Stimulated activated CD8-positive, alpha-beta memory T cell treated with anti-CD3 and anti-CD28 coated beads, Interleukin-15, amount 100 ng/mL, for 1 hour (primary cell): Measurements from ENCODE around the gene DOK3.
"Not testable (repeated sequence)": the region's sequence is repeated elsewhere in the genome, so short reads cannot be mapped to it uniquely, and the experiment has no call there.

Experiments
- DNase-seq: peaks from one replicate; pipeline ENCODE4 v3.0.0-alpha.2; 2020; ENCODE audit warnings: low read depth

Gene DOK3

GRCh38 chr5:177534433-177534832, 24.8 kb upstream of the DOK3 start:
- DNase-seq: not testable (repeated sequence)

DNA sequence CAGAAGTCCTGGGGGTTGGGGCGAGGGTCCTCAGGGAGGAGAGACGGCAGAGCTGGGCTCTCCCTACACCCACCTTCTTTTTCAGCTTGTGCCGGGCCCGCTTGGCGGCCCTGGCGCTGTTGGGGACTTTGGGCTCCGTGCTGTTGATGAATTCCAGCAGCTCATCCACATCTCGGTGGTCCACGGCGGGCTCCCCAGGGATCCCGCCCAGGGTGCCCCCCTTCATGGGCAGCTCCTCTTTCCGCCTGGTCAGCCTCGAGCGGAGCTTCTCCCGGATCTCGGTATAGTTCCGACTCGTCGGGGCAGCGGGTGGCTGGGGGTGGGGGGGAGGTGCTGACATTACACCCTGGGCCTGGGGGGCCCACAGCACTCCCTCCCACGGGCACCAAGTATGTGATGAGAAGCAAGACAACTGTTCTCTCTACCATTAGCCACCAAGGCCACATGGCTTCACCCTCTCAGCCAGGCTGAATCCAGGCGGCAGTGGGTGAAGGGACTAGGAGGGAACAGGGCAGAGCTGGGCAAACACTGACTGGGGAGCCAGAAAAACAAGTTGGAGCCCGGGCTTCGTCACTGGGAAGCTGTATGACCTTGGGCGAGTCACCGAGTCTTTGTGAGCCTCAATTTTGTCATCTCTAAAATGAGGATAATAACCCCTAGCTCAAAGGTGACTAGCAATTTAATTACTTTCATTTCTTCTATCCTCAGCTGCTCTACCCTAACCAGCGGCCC, 21.7 kb upstream of the DOK3 start:
- DNase-seq: no peak

DNA sequence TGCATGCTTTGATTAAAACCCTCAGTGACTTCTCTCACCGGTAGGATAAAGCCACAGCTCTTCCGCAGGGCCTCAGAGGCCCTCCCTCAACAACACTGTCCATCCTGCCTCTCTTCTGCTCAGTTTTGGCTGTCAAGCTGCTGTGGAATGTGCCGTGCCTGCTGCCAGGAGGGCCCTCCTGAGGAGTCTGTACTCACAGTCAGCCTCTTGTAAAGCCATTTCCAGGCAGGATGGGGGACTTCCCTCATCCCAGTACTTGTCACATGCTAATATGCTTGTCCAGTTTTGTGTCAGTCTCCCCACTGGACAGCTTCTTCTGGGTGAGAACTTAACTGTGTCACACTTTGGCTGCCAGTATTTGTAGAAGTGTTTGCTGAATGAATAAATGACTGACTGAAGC, 21.0 kb upstream of the DOK3 start:
- DNase-seq: no peak

DNA sequence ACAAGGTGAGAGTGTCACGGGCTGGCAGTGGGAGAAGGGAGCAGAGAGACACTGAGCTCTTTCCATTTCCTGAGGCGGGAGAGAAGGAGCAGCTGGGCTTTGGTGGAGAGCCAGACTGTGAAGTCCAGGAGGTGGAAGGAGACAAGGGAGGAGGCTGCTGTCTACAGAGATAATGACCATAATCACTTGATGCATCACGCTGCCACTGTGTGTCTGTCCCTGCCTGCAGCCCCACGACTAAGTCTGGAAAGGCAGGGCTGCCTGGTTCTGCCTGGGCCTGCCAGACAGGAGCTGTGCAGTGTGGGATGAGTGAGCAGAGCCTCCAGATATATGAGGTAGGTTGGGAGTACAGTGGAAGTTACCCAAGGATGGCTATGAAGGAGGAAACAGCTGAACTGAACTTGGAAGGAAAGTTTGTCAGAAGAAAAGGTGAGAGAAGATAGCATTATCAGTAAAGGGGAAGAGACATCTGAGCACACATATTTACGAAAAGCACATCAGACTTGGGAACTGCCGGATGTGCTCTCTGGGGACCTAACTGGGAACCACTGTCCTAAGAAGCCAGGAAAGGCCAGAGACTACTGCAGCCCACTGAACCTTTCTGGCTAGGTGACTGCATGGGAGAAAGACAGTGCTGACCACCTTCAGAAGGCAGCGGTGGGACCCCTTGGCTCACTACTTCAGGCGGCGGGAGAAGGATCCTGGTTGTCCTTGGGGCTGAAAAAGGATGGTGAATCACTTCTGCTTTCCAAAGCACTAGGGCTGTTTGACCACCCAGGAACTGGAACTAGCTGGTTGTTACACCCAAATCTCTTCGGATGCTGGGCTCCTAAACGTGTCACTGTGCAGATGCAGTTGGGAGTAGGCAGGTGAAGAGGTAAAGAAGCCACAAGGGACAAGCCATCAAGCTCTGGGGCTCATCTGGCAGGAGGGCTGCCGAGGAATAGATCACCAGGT, 19.9 kb upstream of the DOK3 start:
- DNase-seq: no peak

DNA sequence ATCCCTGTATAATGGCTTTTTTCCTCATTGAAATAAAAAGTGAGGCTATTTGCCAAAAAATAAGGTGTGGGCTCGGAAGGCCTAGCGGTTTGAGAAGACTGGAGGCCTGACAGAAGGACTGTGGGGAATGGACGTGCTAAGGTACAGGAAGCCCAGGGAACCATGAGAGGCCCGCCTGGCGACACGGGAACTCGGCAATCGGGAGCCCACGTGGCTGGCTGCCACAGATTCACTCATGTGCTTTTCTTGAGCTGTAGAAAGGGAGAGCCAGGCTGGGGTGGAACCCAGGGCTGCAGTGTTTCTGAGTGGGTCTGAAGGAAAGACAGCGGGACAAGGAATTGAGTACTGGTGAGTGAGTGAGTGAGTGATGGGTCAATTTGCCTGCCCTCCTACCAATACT, 19.0 kb upstream of the DOK3 start:
- DNase-seq: no peak

DNA sequence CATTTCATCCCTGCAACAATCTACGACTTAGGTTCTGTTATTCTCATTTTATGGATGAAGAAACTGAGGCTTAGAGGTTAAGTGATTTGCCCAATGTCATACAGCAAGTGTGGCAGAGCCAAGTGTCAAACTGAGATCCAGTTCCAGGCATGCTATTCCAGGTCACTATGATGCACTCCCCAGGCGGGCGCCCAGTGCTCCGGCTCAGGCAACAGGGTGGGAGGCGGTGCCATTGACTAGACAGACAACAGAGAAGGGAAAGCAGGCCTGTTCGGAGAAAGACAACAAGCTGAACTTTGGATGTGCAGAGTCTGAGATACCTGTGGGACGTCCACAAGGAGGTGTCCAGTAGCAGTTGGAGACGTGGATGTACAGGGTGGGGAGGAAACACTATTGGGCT, 18.0 kb upstream of the DOK3 start:
- no peak for DNase-seq

GRCh38 chr5:177526791-177527190, 17.2 kb upstream of the DOK3 start:
- no peak for DNase-seq

DNA sequence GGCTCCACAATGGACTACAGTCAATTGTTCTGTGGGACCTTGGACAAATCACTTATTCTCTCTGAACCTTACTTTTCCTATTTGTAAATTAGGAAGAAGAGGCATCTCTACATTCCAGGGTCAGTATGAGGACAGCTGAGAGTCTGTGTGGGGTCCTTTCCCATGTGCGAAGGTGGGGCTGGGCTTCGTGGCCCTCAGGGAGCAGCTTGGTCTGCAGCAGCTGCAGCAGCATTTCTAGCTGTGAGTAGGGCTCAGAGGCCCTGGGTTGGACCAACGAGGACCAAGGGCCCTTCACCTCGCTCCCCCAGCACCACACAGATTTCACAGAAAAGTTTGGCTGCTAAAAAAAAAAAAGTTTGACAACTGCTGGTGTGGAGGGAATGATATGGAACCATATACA, 16.6 kb upstream of the DOK3 start:
- no peak for DNase-seq

DNA sequence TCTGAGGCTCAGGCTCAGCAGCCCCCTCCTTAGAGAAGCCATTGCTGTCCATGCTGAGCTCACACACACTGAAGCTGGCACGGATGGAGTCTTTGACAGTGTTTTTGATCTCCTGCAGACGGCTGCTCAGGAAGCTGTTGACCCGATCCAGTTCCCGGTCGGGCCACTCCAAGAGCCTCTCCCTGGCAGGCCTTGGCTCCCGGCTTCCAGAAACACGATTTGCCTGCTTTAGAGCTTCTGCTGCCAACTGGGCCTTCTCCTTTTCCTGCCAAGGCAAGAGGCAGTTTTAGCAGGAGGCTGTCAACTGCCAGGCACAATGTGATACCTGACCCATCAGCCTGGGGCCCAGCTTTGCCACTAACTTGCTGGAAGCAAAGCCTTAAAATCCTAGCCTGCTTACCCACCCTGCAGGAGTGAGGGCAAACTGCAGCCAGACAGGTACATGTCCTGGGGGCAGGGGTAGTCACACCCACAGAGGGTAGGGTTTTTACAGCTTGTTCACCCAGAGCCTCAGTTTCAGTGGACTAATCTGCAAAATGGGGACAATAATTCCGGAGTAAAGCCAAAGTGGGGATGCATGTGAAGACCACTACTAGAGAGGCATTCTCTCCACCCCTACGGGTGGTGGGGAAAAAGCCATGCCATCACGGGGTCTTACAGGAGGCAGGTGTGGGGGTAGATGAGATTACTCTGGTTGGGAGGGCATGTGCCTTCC, 15.5 kb upstream of the DOK3 start:
- no peak for DNase-seq

DNA sequence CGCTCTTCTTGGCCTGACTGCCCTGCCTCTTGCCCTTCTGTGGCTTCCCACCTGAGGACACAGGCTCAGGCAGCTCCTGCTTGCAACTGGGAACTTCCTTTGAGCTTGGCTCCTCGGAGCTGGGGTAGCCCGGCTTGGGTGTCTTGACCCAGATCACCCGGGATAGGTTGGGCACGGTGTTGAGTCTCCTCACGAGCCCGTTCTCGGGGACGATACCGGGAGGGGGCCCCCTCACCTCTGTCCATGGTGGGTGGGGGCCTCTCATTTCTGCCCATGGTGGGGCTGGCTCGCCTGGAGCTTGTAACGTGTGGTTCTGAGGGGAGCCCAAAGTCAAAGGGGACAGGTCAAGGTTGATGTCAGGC, 14.9 kb upstream of the DOK3 start:
- no peak for DNase-seq

DNA sequence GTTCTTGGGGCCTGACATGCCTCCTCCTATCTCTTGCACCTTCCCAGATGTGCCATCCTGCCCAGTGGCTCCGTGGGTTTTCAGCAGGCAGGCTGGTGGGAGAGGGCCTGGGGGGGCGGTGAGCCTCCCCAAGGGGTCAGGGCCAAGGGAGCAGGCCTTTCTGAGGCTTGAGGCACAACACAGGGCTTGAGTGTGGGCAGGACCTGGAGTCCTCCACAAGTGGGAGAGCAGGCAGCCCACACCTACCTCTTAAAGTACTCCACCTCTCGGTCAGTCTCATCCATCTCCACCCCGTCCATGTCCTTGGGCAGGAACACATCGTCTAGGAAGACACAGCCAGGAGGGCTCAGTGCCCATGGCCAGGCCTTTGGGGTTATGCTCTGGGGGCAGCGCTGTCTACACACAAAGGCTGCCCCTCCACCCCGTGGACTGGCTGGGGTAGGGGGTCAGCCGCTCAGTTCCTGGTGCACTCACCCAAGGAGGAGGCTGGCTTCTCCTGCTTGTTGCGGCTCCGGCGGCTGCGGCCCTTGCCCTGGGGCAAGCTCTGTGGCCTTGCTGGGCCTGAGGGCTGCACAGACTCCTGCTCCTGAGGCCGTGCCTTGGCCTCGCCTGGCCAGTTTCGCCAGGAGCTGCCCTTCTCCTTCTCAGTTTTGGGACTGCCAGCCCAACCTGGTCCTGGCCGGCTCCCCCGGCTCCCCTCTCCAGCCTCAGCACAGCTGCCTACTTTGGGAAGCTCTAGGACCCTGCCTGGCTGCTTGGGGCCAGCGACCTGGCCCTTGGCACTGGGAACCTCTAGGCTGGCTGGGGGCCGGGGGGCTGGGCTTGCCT, 14.3 kb upstream of the DOK3 start:
- DNase-seq: no peak

DNA sequence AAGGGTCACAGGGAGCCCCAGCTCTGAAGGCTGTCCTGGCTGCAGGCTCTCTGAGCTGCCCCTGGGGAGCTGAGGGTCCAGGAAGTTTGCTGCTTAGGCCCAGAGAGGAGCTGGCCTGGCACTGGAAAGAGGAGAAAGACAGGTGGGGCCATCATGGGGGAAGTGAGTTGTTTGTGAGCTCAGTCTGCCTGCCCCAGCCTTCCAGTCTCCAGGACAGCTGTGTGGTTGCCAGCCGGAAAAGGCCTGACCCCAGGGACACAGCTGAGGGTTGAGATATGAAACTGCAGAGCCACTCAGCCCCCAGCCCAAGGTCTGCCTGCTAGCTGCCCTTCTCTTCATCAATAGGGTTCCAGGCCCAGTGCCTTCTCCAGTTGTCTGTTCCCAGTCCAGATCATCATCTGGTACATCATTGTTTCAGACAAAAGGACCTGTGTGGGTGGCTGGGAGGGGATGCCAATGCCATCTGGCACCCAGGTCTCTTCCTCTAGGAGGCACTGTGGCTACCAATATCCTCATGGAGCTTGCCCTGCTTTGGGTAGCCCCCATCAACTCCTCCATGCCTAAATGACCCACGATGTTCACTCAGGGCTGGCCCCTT, 11.4 kb upstream of the DOK3 start:
- DNase-seq: no peak

- no peak for DNase-seq
These were observed 10.6 kb upstream of the DOK3 start for GRCh38 chr5:177520271-177520670.

DNA sequence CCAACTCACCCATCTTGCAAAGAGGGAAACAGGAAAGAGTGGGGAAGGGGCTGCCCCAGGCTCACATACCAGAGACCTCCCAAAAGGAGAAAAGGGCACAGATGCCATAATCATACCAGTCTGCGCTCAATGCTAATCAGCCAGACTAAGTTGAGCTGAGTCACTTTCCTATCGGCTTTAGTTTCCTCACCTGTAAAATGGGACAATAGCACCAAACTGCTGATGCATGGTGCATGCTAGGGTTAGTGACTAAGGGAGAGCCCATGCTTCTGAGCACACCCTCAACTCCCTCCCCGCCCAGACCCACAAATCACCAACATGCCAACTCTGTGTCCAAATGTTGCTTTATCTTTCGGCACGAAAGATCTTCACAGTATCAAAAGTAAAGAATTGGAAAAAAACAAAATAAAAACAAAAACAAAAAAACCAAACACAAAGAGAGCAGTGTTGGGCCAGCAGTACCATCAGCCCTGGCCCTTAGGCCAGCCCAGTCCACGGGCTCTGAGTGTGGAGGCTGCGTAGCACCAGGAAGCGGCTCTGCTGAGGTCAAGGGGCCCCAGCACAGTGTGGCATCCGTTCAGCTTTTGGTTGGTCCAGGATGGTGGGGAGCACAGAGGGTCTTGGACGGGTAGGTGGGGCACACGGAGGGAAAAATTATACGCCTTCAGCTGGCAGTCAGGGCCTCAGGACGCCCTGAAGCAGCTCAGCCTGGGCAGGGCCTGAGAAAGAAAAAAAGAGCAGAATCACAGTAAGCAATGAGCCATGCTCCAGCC, 10.0 kb upstream of the DOK3 start:
- no peak for DNase-seq

DNA sequence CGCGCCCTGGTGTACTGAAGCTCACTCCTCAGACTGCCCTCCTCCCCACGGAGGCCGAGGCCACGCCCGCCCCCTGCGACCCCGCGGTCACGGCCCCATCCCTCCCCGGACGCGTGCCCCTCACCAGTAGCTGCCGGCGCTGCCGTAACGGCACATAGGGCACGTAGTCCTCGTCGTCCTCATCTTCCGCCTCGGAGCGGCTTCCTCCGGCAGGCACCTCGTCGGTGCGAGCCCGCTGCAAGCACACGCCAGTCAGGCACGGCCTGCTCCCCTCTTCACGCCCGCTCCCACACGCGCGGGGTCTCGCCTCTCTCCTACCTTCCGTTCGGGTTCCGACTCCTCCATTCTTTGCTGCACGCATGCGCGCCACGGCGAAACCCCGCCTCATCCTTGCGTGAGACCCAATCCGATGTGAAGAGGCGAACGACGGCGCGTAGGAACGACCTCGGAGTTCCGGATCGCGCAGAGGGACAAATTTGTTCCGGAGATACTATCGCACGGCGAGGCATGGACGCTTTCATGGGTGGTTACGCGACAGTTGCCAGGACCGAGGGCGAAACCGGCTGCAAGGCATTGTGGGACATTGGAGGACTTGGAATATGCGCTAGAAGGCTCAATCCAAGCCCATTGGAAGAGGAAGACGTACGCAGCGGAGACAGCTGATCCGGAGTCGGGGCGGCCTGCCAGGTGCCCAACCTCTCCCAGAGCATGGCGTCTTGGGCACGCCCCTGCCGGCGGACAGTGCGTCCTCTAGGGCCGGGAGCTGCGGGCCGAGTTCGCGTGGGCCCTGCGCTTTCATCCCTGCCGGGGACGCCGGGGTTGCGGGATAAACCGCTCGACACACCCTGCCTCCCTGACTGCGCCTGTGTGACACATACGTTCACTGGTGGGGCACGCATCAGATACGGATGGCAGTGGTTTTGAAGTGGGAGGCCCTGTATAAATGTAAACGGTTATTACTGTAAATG, 7.3 kb upstream of the DOK3 start, which contains the start of gene DDX41:
Gene DDX41 (minus strand): TSS at position 361 of the 968 bp plus-strand sequence. CDS start 16 bp downstream, at position 345.
- peak; percentile 89 for DNase-seq

- no peak for DNase-seq
These were observed 6.0 kb upstream of the DOK3 start for GRCh38 chr5:177515580-177515979.

- no peak for DNase-seq
These were observed 4.9 kb upstream of the DOK3 start for GRCh38 chr5:177514541-177514940.

DNA sequence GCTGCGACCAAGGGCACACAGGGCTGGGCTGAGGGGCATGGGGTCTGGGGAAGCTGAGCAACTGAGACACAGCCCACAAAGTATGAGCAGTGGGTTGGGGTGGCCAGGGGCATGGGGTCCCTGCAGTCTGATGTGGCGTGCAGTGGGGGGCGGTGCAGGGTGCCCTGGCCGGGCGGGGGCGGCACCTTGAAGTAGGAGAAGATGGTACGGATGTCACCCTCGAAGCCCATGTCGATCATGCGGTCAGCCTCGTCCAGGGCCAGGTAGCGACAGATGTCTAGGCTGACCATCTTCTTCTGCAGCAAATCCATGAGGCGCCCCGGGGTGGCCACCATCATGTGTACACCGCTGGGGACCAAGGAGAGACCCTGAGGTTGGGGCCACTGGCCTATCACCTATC, 3.9 kb upstream of the DOK3 start:
- no peak for DNase-seq

DNA sequence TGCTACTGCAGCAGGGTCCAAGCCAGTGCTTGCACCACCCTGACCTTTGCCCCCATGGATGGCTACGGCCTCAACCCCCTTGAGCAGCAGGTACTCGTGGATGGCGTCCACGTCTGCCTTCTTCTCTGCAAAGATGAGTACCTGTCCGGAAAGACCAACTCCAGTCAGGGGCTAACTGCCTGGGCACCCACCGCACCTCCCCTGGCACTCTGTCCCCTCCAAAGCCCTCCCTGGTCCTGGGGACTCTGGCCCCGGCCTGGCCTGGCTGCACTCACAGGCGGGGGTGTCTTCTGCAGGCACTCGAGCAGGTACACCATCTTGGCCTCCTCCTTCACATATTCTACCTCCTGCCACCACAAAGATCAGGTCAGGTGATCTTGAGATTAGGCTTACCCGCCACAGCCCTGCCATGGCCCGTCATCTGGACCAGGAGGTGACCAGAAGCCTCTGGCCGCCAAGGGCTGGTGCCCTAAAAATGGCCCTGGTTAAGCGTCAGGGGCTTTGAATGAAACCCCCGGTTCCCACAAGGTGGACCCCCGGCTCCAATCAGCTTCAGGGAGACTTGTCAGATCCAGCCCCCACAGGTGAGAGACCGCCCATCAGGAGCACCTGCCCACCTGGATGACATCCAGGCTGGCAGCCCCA, 3.2 kb upstream of the DOK3 start:
- no peak for DNase-seq
